Liver (tissue), 9 donors: ENCODE data around the gene SEPTIN10. TPM values are rescaled to one million over a fixed set of nuclear protein-coding genes. Genes with fewer than 3 reads are reported as not detected.

Source experiments
- DNase-seq: peaks from one replicate; pipeline ENCODE4 v3.0.0-alpha.2; 2017; ENCODE audit warnings: low spot score
- H3K27ac ChIP-seq, 2 donors: one replicate each; pipeline ENCODE4 v1.7.0; 2013; ENCODE audit warnings: inconsistent platforms in 2 of 2, low read length in 2 of 2, control low read depth in 1 of 2, low read depth in 1 of 2, mild to moderate bottlenecking in 1 of 2
- H3K27me3 ChIP-seq, 4 donors: one replicate each; pipeline versions ENCODE4 v1.6.1 to v1.7.0; 2013; ENCODE audit warnings: low read length in 3 of 4, inconsistent platforms in 1 of 4, mild to moderate bottlenecking in 1 of 4, moderate library complexity in 1 of 4; ENCODE audit not compliant: control insufficient read depth in 4 of 4, insufficient read depth in 4 of 4
- H3K36me3 ChIP-seq, 4 donors: one replicate each; pipeline versions ENCODE4 v1.6.1 to v1.7.0; 2013; ENCODE audit warnings: low read length in 3 of 4, mild to moderate bottlenecking in 3 of 4, low read depth in 1 of 4, moderate library complexity in 1 of 4; ENCODE audit not compliant: control insufficient read depth in 4 of 4, insufficient read depth in 3 of 4
- H3K4me1 ChIP-seq, 4 donors: one replicate each; pipeline versions ENCODE4 v1.6.1 to v1.7.0; 2013; ENCODE audit warnings: low read length in 3 of 4, mild to moderate bottlenecking in 3 of 4, moderate library complexity in 1 of 4; ENCODE audit not compliant: control insufficient read depth in 4 of 4, insufficient read depth in 4 of 4
- H3K4me3 ChIP-seq, 3 donors: one replicate each; pipeline versions ENCODE4 v1.6.1 to v1.7.0; 2013; ENCODE audit warnings: low read length in 3 of 3, control low read depth in 1 of 3, low read depth in 1 of 3, mild to moderate bottlenecking in 1 of 3
- H3K9ac ChIP-seq, 2 donors: one replicate each; pipeline ENCODE4 v1.7.0; 2013; ENCODE audit warnings: low read length in 2 of 2, mild to moderate bottlenecking in 2 of 2, moderate library complexity in 2 of 2, control low read depth in 1 of 2, low read depth in 1 of 2
- H3K9me3 ChIP-seq, 4 donors: one replicate each; pipeline versions ENCODE4 v1.6.1 to v1.7.0; 2013; ENCODE audit warnings: low read length in 3 of 4; ENCODE audit not compliant: control insufficient read depth in 4 of 4
- ATF3 ChIP-seq: IDR thresholded peaks from 2 replicates; pipeline ENCODE4 v1.6.1; 2016; ENCODE audit warnings: antibody characterized with exemption
- CTCF ChIP-seq: fragments of 150-350 bp; IDR thresholded peaks from 2 replicates; pipeline ENCODE4 v1.5.1; 2017; ENCODE audit warnings: improper control_type of control experiment, low read depth, low read length; ENCODE audit not compliant: missing input control
- EGR1 ChIP-seq, 2 donors: IDR thresholded peaks; 2 replicates each; pipeline ENCODE4 v1.6.1; 2016 to 2018; ENCODE audit warnings: antibody characterized with exemption in 2 of 2, low read depth in 2 of 2
- FOXA1 ChIP-seq: IDR thresholded peaks from 2 replicates; pipeline ENCODE4 v1.6.1; 2016; ENCODE audit warnings: antibody characterized with exemption
- FOXA2 ChIP-seq: IDR thresholded peaks from 2 replicates; pipeline ENCODE4 v1.6.1; 2016; ENCODE audit warnings: antibody characterized with exemption
- GABPA ChIP-seq, 2 donors: IDR thresholded peaks in 1 of 2; conservative IDR thresholded peaks in 1 of 2; 2 replicates each; pipeline ENCODE4 v1.6.1; 2016; ENCODE audit warnings: antibody characterized with exemption in 2 of 2, mild to moderate bottlenecking in 1 of 2, moderate library complexity in 1 of 2
- HNF4A ChIP-seq, 2 donors: conservative IDR thresholded peaks; 2 replicates each; pipeline ENCODE4 v1.6.1; 2016; ENCODE audit warnings: antibody characterized with exemption in 2 of 2, mild to moderate bottlenecking in 2 of 2
- HNF4G ChIP-seq: IDR thresholded peaks from 2 replicates; pipeline ENCODE4 v1.6.1; 2016; ENCODE audit warnings: antibody characterized with exemption
- JUND ChIP-seq, 2 donors: IDR thresholded peaks; 2 replicates each; pipeline ENCODE4 v1.6.1; 2016; ENCODE audit warnings: antibody characterized with exemption in 2 of 2
- MAX ChIP-seq: IDR thresholded peaks from 2 replicates; pipeline ENCODE4 v1.6.1; 2016; ENCODE audit warnings: antibody characterized with exemption
- NR2F2 ChIP-seq: IDR thresholded peaks from 2 replicates; pipeline ENCODE4 v1.6.1; 2016; ENCODE audit warnings: antibody characterized with exemption
- RAD21 ChIP-seq, 2 donors: IDR thresholded peaks; 2 replicates each; pipeline ENCODE4 v1.6.1; 2016; ENCODE audit warnings: antibody characterized with exemption in 2 of 2, mild to moderate bottlenecking in 2 of 2
- REST ChIP-seq: IDR thresholded peaks from 2 replicates; pipeline ENCODE4 v1.6.1; 2016; ENCODE audit warnings: antibody characterized with exemption, mild to moderate bottlenecking
- RXRA ChIP-seq, 2 donors: IDR thresholded peaks; 2 replicates each; pipeline ENCODE4 v1.6.1; 2017 to 2018; ENCODE audit warnings: antibody characterized with exemption in 2 of 2, mild to moderate bottlenecking in 1 of 2
- SP1 ChIP-seq: IDR thresholded peaks from 2 replicates; pipeline ENCODE4 v1.6.1; 2018; ENCODE audit warnings: antibody characterized with exemption, mild to moderate bottlenecking
- TAF1 ChIP-seq: conservative IDR thresholded peaks from 2 replicates; pipeline ENCODE4 v1.6.1; 2016; ENCODE audit warnings: antibody characterized with exemption, mild to moderate bottlenecking
- YY1 ChIP-seq: IDR thresholded peaks from 2 replicates; pipeline ENCODE4 v1.6.1; 2016; ENCODE audit warnings: antibody characterized with exemption, mild to moderate bottlenecking
- ZBTB33 ChIP-seq: IDR thresholded peaks from 2 replicates; pipeline ENCODE4 v1.6.1; 2016; ENCODE audit warnings: antibody characterized with exemption
- WGBS: extraction: QIAGEN DNeasy Blood & Tissue Kit; methylation state at CpG from one replicate; pipeline ENCODE4 v1.1.7; 2013; 5-methylcytosine and 5-hydroxymethylcytosine counted together
- polyA plus RNA-seq, 2 donors: library from polyadenylated mRNA; stranded (reverse) in 1 of 2; unstranded in 1 of 2; fragments of 200-250 nt in 1 of 2; fragments of >200 nt in 1 of 2; fragmentation: Nextera tagmentation in 1 of 2; extraction: Ambion mirVana in 1 of 2; gene quantifications; one replicate each; pipeline versions ENCODE4 v1.2.1 to v1.2.3, GENCODE V29; 2013 to 2015
- total RNA-seq, 2 donors: library from RNA; depleted of rRNA; stranded (reverse); fragments of >200 nt; gene quantifications; one replicate each; pipeline ENCODE4 v1.2.3, GENCODE V29; 2014
- donor health status: healthy.
- donor health status: healthy.
- donor health status: healthy.
- donor health status: healthy.
- donor health status: healthy.

The SEPTIN10 gene
- total and polyA plus RNA-seq, 4 donors, result 19.6 to 35.9 (median 20.1) TPM

GRCh38 chr2:109513230-109513629, 100.5 kb downstream of the SEPTIN10 start:
- Histone ChIP-seq H3K4me3 (no peak overlapping the region), H3K9me3 (no peaks in the 10 kb centered on the region), H3K27me3 (no peaks in the 10 kb centered on the region), H3K9ac (no peak overlapping the region), H3K4me1 (peaks cover 0 to 18% (median 13%) of the 10 kb centered on the region in 4 donors), H3K27ac (no peak overlapping the region), H3K36me3 (no peaks in the 10 kb centered on the region)
- TF ChIP-seq TAF1 (no peak), NR2F2 (no peak), FOXA1 (no peak), YY1 (no peak), SP1 (no peak), HNF4G (no peak), REST (no peak), ATF3 (no peak), MAX (no peak), FOXA2 (no peak), ZBTB33 (no peak), JUND (IDR thresholded peaks at IDR 0.05) (no peak), GABPA (IDR thresholded peaks at IDR 0.05 in 1 of 2, conservative IDR thresholded peaks at IDR 0.05 in 1 of 2) (no peak), RXRA (IDR thresholded peaks at IDR 0.05) (no peak), HNF4A (conservative IDR thresholded peaks at IDR 0.05) (no peak), RAD21 (IDR thresholded peaks at IDR 0.05) (no peak), CTCF (no peak), EGR1 (IDR thresholded peaks at IDR 0.05; ENCODE audit: low read depth in 2 of 2) (no peak)
- 94% methylated on average over 5 of the region's 5 CpGs for WGBS
- DNase-seq, result no peak
